HCT116 (cell line): ENCODE results near the gene PLEKHM1.
"Not testable (repeated sequence)": the region's sequence is repeated elsewhere in the genome, so short reads cannot be mapped to it uniquely, and the experiment has no call there.

Experiments
- CTCF ChIP-seq, 3 experiments: fragments of 200-600 bp in 1 of 3; sonication (generic) in 1 of 3; IDR thresholded peaks in 2 of 3; conservative IDR thresholded peaks in 1 of 3; 2 replicates each; pipeline ENCODE4 v1.5.1; 2012 to 2017; ENCODE audit warnings: low read depth in 2 of 3, low read length in 2 of 3, antibody characterized with exemption in 1 of 3, borderline replicate concordance in 1 of 3, control low read depth in 1 of 3, mild to moderate bottlenecking in 1 of 3, mixed read lengths in 1 of 3, mixed run types in 1 of 3, moderate library complexity in 1 of 3; ENCODE audit not compliant: insufficient read depth in 1 of 3
- EZH2 ChIP-seq: fragments of 200-600 bp; sonication (generic); IDR thresholded peaks from 2 replicates; pipeline ENCODE4 v1.6.1; 2017; ENCODE audit warnings: antibody characterized with exemption, mixed run types
- REST ChIP-seq: IDR thresholded peaks from 2 replicates; pipeline ENCODE4 v1.6.1; 2012; ENCODE audit warnings: low read depth
- ZFX ChIP-seq: fragments of 450-650 bp; IDR thresholded peaks from 2 replicates; pipeline ENCODE4 v1.6.1; 2017
- ZNF274 ChIP-seq: fragments of 200-500 bp; sonication (Bioruptor generic); IDR thresholded peaks from 2 replicates; pipeline ENCODE4 v1.6.1; 2014; ENCODE audit warnings: mild to moderate bottlenecking, low read depth, low read length, inconsistent platforms

GRCh38 chr17:45440839-45441515, 49.5 kb downstream of the PLEKHM1 start:
- not testable (repeated sequence) for TF ChIP-seq EZH2; CTCF (IDR thresholded peaks at IDR 0.05 in 2 of 3, conservative IDR thresholded peaks at IDR 0.05 in 1 of 3; ENCODE audit: borderline replicate concordance in 1 of 3, insufficient read depth in 1 of 3, low read depth in 2 of 3, low read length in 2 of 3); ZFX; REST; ZNF274
